SK-N-SH (cell line): Measurements from ENCODE around the gene ARL4D. TPM values are rescaled to one million over a fixed set of nuclear protein-coding genes. Genes with fewer than 3 reads are reported as not detected.

Source experiments
- CTCF ChIA-PET: fragments of 300-600, 350-600 bp; formaldehyde crosslinking; extraction: SDS; loops from one replicate; lab custom pipeline; 2021; lab: Yijun Ruan, JAX
- POLR2A ChIA-PET: fragments of 350-600 bp; sonication (Branson Sonifier 250); formaldehyde crosslinking; extraction: SDS; loops from one replicate; lab custom pipeline; 2020; ENCODE audit warnings: antibody characterized with exemption, inconsistent platforms; lab: Yijun Ruan, JAX
- DNase-seq: peaks from one replicate; pipeline ENCODE4 v3.0.0; 2012
- H2AFZ ChIP-seq: fragments of 200-600 bp; sonication (generic); 2 replicates; pipeline ENCODE4 v1.8.1; 2016; ENCODE audit warnings: antibody characterized with exemption, mild to moderate bottlenecking, low read depth
- H3F3A ChIP-seq: fragments of 200-600 bp; sonication (generic); replicated peaks from 2 replicates; pipeline ENCODE3; 2016; ENCODE audit warnings: antibody characterized with exemption, mild to moderate bottlenecking; ENCODE audit not compliant: insufficient read depth
- H3K27ac ChIP-seq, 2 experiments: fragments of 200-500 bp in 1 of 2; fragments of 200-600 bp in 1 of 2; sonication (Bioruptor generic) in 1 of 2; sonication (generic), shearing (Covaris generic) in 1 of 2; 2 replicates each; pipeline versions ENCODE4 v1.5.1 to v1.6.1; 2014 to 2016; ENCODE audit warnings: low read depth in 2 of 2, inconsistent platforms in 1 of 2, low read length in 1 of 2, mild to moderate bottlenecking in 1 of 2, mixed read lengths in 1 of 2
- H3K27me3 ChIP-seq: fragments of 200-600 bp; sonication (generic), shearing (Covaris generic); 2 replicates; pipeline ENCODE4 v1.6.1; 2016; ENCODE audit warnings: mixed run types; ENCODE audit not compliant: insufficient read depth
- H3K36me3 ChIP-seq, 2 experiments: fragments of 200-500 bp in 1 of 2; fragments of 200-600 bp in 1 of 2; sonication (Bioruptor generic) in 1 of 2; sonication (generic) in 1 of 2; replicated peaks in 1 of 2; 2 replicates each; pipeline versions ENCODE3 to v1.5.1; 2014 to 2016; ENCODE audit warnings: low read length in 1 of 2, mild to moderate bottlenecking in 1 of 2; ENCODE audit not compliant: insufficient read depth in 2 of 2, control insufficient read depth in 1 of 2
- H3K4me1 ChIP-seq, 2 experiments: fragments of 200-500 bp in 1 of 2; fragments of 200-600 bp in 1 of 2; sonication (Bioruptor generic) in 1 of 2; sonication (generic), shearing (Covaris generic) in 1 of 2; 2 replicates each; pipeline versions ENCODE4 v1.5.1 to v1.6.1; 2014 to 2016; ENCODE audit warnings: low read depth in 1 of 2, low read length in 1 of 2, mixed run types in 1 of 2; ENCODE audit not compliant: insufficient read depth in 2 of 2, control insufficient read depth in 1 of 2
- H3K4me2 ChIP-seq: fragments of 200-600 bp; sonication (generic), shearing (Covaris generic); 2 replicates; pipeline ENCODE4 v1.6.1; 2017; ENCODE audit warnings: mixed run types
- H3K4me3 ChIP-seq, 2 experiments: fragments of 200-500 bp in 1 of 2; fragments of 200-600 bp in 1 of 2; sonication (Bioruptor generic) in 1 of 2; sonication (generic), shearing (Covaris generic) in 1 of 2; 2 replicates each; pipeline versions ENCODE4 v1.5.1 to v1.8.1; 2014 to 2016; ENCODE audit warnings: low read depth in 2 of 2, inconsistent platforms in 1 of 2, low read length in 1 of 2, mild to moderate bottlenecking in 1 of 2, mixed read lengths in 1 of 2, moderate library complexity in 1 of 2
- H3K79me2 ChIP-seq: fragments of 200-600 bp; sonication (generic); 2 replicates; pipeline ENCODE4 v1.8.1; 2017; ENCODE audit warnings: mild to moderate bottlenecking; ENCODE audit not compliant: insufficient read depth
- H3K9ac ChIP-seq: fragments of 200-600 bp; sonication (generic); 2 replicates; pipeline ENCODE4 v1.6.1; 2017; ENCODE audit warnings: mixed run types
- H3K9me2 ChIP-seq: fragments of 200-600 bp; sonication (generic); 2 replicates; pipeline ENCODE4 v1.6.1; 2017; ENCODE audit warnings: mixed run types
- H3K9me3 ChIP-seq: fragments of 200-600 bp; sonication (generic); 2 replicates; pipeline ENCODE4 v1.6.1; 2017; ENCODE audit warnings: mixed run types, mild to moderate bottlenecking, moderate library complexity
- H4K20me1 ChIP-seq: fragments of 200-600 bp; sonication (generic); 2 replicates; pipeline ENCODE4 v1.6.1; 2017; ENCODE audit warnings: mild to moderate bottlenecking, mixed run types; ENCODE audit not compliant: insufficient read depth
- CHD2 ChIP-seq: fragments of 150-350 bp; IDR thresholded peaks from 2 replicates; pipeline ENCODE4 v1.6.1; 2018; ENCODE audit warnings: low read length; ENCODE audit not compliant: partially characterized antibody
- EZH2phosphoT487 ChIP-seq: fragments of 200-600 bp; sonication (generic); IDR thresholded peaks from 2 replicates; pipeline ENCODE4 v1.6.1; 2017; ENCODE audit warnings: low read depth, mixed run types, mild to moderate bottlenecking, antibody characterized with exemption, moderate library complexity, borderline replicate concordance
- FOSL2 ChIP-seq: IDR thresholded peaks from 2 replicates; pipeline ENCODE4 v1.4.0; 2012; ENCODE audit warnings: low read depth, mild to moderate bottlenecking, moderate library complexity, borderline replicate concordance
- FOXM1 ChIP-seq: IDR thresholded peaks from 2 replicates; pipeline ENCODE4 v1.4.0; 2012; ENCODE audit warnings: low read depth, mild to moderate bottlenecking
- GABPA ChIP-seq: IDR thresholded peaks from 2 replicates; pipeline ENCODE4 v1.4.0; 2012; ENCODE audit warnings: low read depth, mild to moderate bottlenecking
- JUND ChIP-seq: IDR thresholded peaks from 2 replicates; pipeline ENCODE4 v1.4.0; 2012
- MEF2A ChIP-seq: IDR thresholded peaks from 2 replicates; pipeline ENCODE4 v1.4.0; 2012; ENCODE audit warnings: low read depth, borderline replicate concordance
- NRF1 ChIP-seq: IDR thresholded peaks from 2 replicates; pipeline ENCODE4 v1.6.1; 2012; ENCODE audit warnings: low read depth, mild to moderate bottlenecking, low read length
- POLR2AphosphoS5 ChIP-seq: IDR thresholded peaks from 2 replicates; pipeline ENCODE4 v1.6.1; 2012; ENCODE audit warnings: low read depth, low read length
- RXRA ChIP-seq: IDR thresholded peaks from 2 replicates; pipeline ENCODE4 v1.4.0; 2012; ENCODE audit warnings: low read depth, mild to moderate bottlenecking, borderline replicate concordance
- TAF1 ChIP-seq: IDR thresholded peaks from 2 replicates; pipeline ENCODE4 v1.6.1; 2012; ENCODE audit warnings: low read depth, mild to moderate bottlenecking, low read length, moderate library complexity, borderline replicate concordance
- TCF12 ChIP-seq: IDR thresholded peaks from 2 replicates; pipeline ENCODE4 v1.4.0; 2012
- YY1 ChIP-seq: IDR thresholded peaks from 2 replicates; pipeline ENCODE4 v1.4.0; 2012; ENCODE audit warnings: low read depth, mild to moderate bottlenecking
- WGBS: methylation state at CpG from one replicate; pipeline ENCODE4 v1.1.6; 2017; ENCODE audit warnings: low lambda C conversion rate; 5-methylcytosine and 5-hydroxymethylcytosine counted together
- polyA plus RNA-seq, 3 experiments: library from polyadenylated mRNA; depleted of rRNA; stranded (reverse); fragments of >200 nt; gene quantifications; 2 replicates each; pipeline ENCODE4 v1.2.3, GENCODE V29; 2012
- TF ChIP-seq, protein P1 (sequence below): IDR thresholded peaks from 2 replicates; pipeline ENCODE4; 2012
- TF ChIP-seq, protein P2 (sequence below): IDR thresholded peaks from 2 replicates; pipeline ENCODE4 v1.4.0; 2012; ENCODE audit warnings: low read depth, borderline replicate concordance
- TF ChIP-seq, protein P3 (sequence below): IDR thresholded peaks from 2 replicates; pipeline ENCODE4 v1.4.0; 2012; ENCODE audit warnings: low read depth, borderline replicate concordance

Gene ARL4D
- polyA plus RNA-seq, 1 of the 3 experiments (the other 2 are of a cell fraction), result 29.5 TPM

DNA sequence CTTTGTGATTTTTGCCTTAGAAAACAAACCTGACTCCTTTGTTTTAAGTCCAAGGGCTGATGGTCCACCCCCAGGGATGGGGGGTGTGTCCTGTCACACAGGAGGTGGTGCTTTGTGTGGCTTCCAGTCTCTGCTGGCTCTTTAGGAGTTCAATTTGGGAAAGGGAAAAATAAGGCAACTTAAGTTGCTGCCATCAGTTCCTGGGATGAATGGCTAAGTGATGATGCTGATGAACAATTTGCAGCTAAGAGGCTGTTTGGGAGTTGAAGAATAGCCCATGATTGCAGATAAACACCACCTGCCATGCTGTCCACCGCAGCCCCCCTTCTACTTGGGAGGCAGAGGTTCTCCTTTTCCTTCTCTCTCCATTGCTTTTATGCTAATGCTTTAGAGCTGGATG lies 40.2 kb downstream of the ARL4D start:
- CTCF ChIA-PET, result no interaction called here
- no peak overlapping the region for H3K27ac ChIP-seq
- no peaks in the 10 kb centered on the region for H4K20me1 ChIP-seq
- H3K4me2 ChIP-seq, result no peak overlapping the region
- H3K9ac ChIP-seq, result no peak overlapping the region
- H3K9me3 ChIP-seq, result no peaks in the 10 kb centered on the region
- no peak overlapping the region for H2AFZ ChIP-seq
- POLR2A ChIA-PET, result interaction anchor here (0.8 kb wide), 1 partner anchor 38 kb away, joined by 3 read pairs; no protein-coding TSS in a partner anchor
- no peaks in the 10 kb centered on the region for H3K4me1 ChIP-seq
- no peaks in the 10 kb centered on the region for H3K79me2 ChIP-seq
- TF ChIP-seq GABPA, result no peak
- no peak for TF ChIP-seq NRF1
- no peak for TF ChIP-seq FOSL2
- TF ChIP-seq FOXM1, result no peak
- TF ChIP-seq RXRA, result no peak
- TF ChIP-seq TCF12, result no peak
- no peak for TF ChIP-seq TAF1
- TF ChIP-seq POLR2AphosphoS5, result no peak
- TF ChIP-seq, protein P1, sequence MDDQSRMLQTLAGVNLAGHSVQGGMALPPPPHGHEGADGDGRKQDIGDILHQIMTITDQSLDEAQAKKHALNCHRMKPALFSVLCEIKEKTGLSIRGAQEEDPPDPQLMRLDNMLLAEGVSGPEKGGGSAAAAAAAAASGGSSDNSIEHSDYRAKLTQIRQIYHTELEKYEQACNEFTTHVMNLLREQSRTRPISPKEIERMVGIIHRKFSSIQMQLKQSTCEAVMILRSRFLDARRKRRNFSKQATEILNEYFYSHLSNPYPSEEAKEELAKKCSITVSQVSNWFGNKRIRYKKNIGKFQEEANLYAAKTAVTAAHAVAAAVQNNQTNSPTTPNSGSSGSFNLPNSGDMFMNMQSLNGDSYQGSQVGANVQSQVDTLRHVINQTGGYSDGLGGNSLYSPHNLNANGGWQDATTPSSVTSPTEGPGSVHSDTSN, result no peak
- TF ChIP-seq, protein P2, sequence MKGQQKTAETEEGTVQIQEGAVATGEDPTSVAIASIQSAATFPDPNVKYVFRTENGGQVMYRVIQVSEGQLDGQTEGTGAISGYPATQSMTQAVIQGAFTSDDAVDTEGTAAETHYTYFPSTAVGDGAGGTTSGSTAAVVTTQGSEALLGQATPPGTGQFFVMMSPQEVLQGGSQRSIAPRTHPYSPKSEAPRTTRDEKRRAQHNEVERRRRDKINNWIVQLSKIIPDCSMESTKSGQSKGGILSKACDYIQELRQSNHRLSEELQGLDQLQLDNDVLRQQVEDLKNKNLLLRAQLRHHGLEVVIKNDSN, result no peak
- no peak for TF ChIP-seq EZH2phosphoT487
- TF ChIP-seq, protein P3, sequence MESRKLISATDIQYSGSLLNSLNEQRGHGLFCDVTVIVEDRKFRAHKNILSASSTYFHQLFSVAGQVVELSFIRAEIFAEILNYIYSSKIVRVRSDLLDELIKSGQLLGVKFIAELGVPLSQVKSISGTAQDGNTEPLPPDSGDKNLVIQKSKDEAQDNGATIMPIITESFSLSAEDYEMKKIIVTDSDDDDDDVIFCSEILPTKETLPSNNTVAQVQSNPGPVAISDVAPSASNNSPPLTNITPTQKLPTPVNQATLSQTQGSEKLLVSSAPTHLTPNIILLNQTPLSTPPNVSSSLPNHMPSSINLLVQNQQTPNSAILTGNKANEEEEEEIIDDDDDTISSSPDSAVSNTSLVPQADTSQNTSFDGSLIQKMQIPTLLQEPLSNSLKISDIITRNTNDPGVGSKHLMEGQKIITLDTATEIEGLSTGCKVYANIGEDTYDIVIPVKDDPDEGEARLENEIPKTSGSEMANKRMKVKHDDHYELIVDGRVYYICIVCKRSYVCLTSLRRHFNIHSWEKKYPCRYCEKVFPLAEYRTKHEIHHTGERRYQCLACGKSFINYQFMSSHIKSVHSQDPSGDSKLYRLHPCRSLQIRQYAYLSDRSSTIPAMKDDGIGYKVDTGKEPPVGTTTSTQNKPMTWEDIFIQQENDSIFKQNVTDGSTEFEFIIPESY, result no peak
- TF ChIP-seq MEF2A, result no peak
- TF ChIP-seq JUND, result no peak
- TF ChIP-seq CHD2, result no peak
- TF ChIP-seq YY1, result no peak
- WGBS, result 73% methylated on average over 1 of the region's 1 CpG
- H3K9me2 ChIP-seq, result no peaks in the 10 kb centered on the region
- no peaks in the 10 kb centered on the region for H3K36me3 ChIP-seq
- H3K4me3 ChIP-seq, result no peak overlapping the region
- DNase-seq, result no peak
- peaks cover 11% of the 10 kb centered on the region for H3F3A ChIP-seq
- no peaks in the 10 kb centered on the region for H3K27me3 ChIP-seq

DNA sequence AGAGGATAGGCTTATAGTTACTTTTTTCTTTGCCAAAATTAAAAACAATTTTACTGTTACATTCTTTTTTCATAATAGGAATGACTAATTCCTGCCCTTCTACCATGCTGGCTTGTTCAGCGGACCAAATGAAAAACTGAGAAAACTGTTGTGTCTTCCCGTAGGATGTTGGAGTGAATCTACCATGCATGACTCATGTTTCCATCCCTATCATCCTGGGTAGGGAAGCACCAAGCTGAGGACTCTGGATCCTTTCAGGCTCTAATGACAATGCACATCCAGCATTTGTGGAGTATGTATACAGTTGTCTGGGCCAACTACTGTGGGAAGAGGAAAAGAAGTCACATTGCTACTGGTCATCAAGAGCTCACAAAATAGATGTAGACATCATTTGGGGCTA lies 43.9 kb downstream of the ARL4D start:
- TF ChIP-seq JUND, result peak; percentile 34; the same call in 1 of the 2 replicates
- TF ChIP-seq FOSL2, result peak; percentile 64; the same call in 1 of the 2 replicates
- no peak for TF ChIP-seq TAF1
- peak; percentile 51; the same call in 1 of the 2 replicates for TF ChIP-seq TCF12
- no peak for DNase-seq
- Histone ChIP-seq H3K4me2 (peak overlapping the region; percentile 25; the same call in 1 of the 2 replicates), H3K4me1 (no peaks in the 10 kb centered on the region), H3K27me3 (no peaks in the 10 kb centered on the region), H3K9me2 (no peaks in the 10 kb centered on the region), H3K27ac (peak overlapping the region in 1 of 2 experiments; percentile 34; a peak in 1 of 4 replicates), H3K79me2 (no peaks in the 10 kb centered on the region), H4K20me1 (no peaks in the 10 kb centered on the region), H3K9me3 (no peaks in the 10 kb centered on the region), H3F3A (peaks cover 11% of the 10 kb centered on the region), H3K4me3 (no peak overlapping the region), H3K9ac (no peak overlapping the region), H3K36me3 (no peaks in the 10 kb centered on the region), H2AFZ (no peak overlapping the region)
- WGBS, result 32% methylated on average over 2 of the region's 2 CpGs
- ChIA-PET POLR2A (no interaction called here), CTCF (interaction anchor here (1.0 to 2.5 kb wide), 4 partner anchors 14 to 49 kb away, joined by 3 to 12 read pairs (median 4); partner anchors contain the start of gene DHX8)
